ENCODE data around the gene TMEM109.

Gene TMEM109

DNA sequence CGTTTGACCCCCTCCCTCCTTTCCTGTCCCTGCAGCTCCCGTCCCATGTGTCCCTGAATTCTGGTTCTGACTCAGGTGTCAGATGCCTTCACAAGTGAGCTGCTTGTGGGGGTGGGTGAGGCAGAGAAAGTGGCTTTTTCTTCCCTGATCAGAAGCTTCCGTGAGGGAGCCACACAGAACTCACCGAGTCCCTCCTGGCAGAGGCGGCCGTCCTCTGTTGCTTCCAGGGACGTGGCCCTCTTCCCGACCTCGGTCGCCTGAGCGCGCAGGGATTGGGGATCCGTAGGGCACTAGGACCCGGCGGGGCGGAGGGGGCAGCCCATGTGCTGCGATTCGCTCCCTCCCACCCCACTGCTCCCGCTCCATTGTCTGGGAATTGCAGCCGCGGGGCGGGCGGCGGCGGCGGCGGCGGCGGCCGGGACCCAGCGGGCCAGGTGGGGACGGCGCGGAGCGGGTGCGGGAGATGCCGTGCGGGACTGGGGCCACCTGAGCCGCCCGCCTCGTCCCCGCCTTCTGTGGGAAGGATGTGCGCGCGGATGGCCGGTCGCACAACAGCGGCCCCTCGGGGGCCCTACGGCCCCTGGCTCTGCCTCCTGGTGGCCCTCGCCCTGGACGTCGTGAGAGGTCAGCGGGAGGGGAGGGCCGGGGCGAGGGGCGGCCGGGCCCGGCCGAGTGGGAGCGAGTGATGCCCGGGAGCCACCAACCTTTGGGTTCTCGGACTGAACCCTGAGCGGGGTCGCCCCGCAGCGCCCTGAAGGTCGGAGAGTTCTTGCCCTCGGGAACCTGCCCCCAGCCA is 10.3 kb downstream of the TMEM109 start, which contains the start of gene TMEM132A (continued):
- no peak for TF ChIP-seq ZFP41 (tag by site-specific recombination; IDR thresholded peaks at IDR 0.05; ENCODE audit: borderline replicate concordance)
- TF ChIP-seq ZBTB17 (tag by site-specific recombination; IDR thresholded peaks at IDR 0.05): peak; percentile 76
- TF ChIP-seq, protein P1, sequence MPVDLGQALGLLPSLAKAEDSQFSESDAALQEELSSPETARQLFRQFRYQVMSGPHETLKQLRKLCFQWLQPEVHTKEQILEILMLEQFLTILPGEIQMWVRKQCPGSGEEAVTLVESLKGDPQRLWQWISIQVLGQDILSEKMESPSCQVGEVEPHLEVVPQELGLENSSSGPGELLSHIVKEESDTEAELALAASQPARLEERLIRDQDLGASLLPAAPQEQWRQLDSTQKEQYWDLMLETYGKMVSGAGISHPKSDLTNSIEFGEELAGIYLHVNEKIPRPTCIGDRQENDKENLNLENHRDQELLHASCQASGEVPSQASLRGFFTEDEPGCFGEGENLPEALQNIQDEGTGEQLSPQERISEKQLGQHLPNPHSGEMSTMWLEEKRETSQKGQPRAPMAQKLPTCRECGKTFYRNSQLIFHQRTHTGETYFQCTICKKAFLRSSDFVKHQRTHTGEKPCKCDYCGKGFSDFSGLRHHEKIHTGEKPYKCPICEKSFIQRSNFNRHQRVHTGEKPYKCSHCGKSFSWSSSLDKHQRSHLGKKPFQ (tag by site-specific recombination; IDR thresholded peaks at IDR 0.05): no peak
- TF ChIP-seq, protein P2, sequence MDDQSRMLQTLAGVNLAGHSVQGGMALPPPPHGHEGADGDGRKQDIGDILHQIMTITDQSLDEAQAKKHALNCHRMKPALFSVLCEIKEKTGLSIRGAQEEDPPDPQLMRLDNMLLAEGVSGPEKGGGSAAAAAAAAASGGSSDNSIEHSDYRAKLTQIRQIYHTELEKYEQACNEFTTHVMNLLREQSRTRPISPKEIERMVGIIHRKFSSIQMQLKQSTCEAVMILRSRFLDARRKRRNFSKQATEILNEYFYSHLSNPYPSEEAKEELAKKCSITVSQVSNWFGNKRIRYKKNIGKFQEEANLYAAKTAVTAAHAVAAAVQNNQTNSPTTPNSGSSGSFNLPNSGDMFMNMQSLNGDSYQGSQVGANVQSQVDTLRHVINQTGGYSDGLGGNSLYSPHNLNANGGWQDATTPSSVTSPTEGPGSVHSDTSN (CRISPR knock-in tag; IDR thresholded peaks at IDR 0.05): peak; percentile 74
- TF ChIP-seq ZNF391 (tag by site-specific recombination; IDR thresholded peaks at IDR 0.05; ENCODE audit: borderline replicate concordance, low read depth): no peak
- no peak for TF ChIP-seq ZNF341 (tag by site-specific recombination; IDR thresholded peaks at IDR 0.05; ENCODE audit: low read depth)
- TF ChIP-seq, protein P3, sequence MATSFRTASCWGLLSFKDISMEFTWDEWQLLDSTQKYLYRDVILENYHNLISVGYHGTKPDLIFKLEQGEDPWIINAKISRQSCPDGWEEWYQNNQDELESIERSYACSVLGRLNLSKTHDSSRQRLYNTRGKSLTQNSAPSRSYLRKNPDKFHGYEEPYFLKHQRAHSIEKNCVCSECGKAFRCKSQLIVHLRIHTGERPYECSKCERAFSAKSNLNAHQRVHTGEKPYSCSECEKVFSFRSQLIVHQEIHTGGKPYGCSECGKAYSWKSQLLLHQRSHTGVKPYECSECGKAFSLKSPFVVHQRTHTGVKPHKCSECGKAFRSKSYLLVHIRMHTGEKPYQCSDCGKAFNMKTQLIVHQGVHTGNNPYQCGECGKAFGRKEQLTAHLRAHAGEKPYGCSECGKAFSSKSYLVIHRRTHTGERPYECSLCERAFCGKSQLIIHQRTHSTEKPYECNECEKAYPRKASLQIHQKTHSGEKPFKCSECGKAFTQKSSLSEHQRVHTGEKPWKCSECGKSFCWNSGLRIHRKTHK (tag by site-specific recombination; IDR thresholded peaks at IDR 0.05): no peak
- no peak for TF ChIP-seq MYNN (tag by site-specific recombination; IDR thresholded peaks at IDR 0.05; ENCODE audit: borderline replicate concordance)
- TF ChIP-seq, protein P4, sequence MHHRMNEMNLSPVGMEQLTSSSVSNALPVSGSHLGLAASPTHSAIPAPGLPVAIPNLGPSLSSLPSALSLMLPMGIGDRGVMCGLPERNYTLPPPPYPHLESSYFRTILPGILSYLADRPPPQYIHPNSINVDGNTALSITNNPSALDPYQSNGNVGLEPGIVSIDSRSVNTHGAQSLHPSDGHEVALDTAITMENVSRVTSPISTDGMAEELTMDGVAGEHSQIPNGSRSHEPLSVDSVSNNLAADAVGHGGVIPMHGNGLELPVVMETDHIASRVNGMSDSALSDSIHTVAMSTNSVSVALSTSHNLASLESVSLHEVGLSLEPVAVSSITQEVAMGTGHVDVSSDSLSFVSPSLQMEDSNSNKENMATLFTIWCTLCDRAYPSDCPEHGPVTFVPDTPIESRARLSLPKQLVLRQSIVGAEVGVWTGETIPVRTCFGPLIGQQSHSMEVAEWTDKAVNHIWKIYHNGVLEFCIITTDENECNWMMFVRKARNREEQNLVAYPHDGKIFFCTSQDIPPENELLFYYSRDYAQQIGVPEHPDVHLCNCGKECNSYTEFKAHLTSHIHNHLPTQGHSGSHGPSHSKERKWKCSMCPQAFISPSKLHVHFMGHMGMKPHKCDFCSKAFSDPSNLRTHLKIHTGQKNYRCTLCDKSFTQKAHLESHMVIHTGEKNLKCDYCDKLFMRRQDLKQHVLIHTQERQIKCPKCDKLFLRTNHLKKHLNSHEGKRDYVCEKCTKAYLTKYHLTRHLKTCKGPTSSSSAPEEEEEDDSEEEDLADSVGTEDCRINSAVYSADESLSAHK (tag by site-specific recombination; IDR thresholded peaks at IDR 0.05): no peak
- TF ChIP-seq, protein P5, sequence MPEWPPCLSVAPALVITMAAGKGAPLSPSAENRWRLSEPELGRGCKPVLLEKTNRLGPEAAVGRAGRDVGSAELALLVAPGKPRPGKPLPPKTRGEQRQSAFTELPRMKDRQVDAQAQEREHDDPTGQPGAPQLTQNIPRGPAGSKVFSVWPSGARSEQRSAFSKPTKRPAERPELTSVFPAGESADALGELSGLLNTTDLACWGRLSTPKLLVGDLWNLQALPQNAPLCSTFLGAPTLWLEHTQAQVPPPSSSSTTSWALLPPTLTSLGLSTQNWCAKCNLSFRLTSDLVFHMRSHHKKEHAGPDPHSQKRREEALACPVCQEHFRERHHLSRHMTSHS (tag by site-specific recombination; IDR thresholded peaks at IDR 0.05): no peak
- TF ChIP-seq ZNF350 (tag by site-specific recombination; IDR thresholded peaks at IDR 0.05): no peak
- TF ChIP-seq ZNF785 (tag by site-specific recombination; IDR thresholded peaks at IDR 0.05): no peak
- peak; percentile 65; the same call in 1 of the 2 replicates for TF ChIP-seq ZNF501 (tag by site-specific recombination; IDR thresholded peaks at IDR 0.05)
- no peak for TF ChIP-seq ZNF558 (tag by site-specific recombination; IDR thresholded peaks at IDR 0.05)
- no peak for TF ChIP-seq ZNF10 (tag by site-specific recombination; IDR thresholded peaks at IDR 0.05)
- TF ChIP-seq, protein P6, sequence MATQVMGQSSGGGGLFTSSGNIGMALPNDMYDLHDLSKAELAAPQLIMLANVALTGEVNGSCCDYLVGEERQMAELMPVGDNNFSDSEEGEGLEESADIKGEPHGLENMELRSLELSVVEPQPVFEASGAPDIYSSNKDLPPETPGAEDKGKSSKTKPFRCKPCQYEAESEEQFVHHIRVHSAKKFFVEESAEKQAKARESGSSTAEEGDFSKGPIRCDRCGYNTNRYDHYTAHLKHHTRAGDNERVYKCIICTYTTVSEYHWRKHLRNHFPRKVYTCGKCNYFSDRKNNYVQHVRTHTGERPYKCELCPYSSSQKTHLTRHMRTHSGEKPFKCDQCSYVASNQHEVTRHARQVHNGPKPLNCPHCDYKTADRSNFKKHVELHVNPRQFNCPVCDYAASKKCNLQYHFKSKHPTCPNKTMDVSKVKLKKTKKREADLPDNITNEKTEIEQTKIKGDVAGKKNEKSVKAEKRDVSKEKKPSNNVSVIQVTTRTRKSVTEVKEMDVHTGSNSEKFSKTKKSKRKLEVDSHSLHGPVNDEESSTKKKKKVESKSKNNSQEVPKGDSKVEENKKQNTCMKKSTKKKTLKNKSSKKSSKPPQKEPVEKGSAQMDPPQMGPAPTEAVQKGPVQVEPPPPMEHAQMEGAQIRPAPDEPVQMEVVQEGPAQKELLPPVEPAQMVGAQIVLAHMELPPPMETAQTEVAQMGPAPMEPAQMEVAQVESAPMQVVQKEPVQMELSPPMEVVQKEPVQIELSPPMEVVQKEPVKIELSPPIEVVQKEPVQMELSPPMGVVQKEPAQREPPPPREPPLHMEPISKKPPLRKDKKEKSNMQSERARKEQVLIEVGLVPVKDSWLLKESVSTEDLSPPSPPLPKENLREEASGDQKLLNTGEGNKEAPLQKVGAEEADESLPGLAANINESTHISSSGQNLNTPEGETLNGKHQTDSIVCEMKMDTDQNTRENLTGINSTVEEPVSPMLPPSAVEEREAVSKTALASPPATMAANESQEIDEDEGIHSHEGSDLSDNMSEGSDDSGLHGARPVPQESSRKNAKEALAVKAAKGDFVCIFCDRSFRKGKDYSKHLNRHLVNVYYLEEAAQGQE (tag by site-specific recombination; IDR thresholded peaks at IDR 0.05): no peak
- no peak; the same call in 1 of the 2 replicates for TF ChIP-seq ZNF184 (tag by site-specific recombination; IDR thresholded peaks at IDR 0.05)
- TF ChIP-seq ZNF335 (tag by site-specific recombination; conservative IDR thresholded peaks at IDR 0.05): peak; percentile 60
- TF ChIP-seq, protein P7, sequence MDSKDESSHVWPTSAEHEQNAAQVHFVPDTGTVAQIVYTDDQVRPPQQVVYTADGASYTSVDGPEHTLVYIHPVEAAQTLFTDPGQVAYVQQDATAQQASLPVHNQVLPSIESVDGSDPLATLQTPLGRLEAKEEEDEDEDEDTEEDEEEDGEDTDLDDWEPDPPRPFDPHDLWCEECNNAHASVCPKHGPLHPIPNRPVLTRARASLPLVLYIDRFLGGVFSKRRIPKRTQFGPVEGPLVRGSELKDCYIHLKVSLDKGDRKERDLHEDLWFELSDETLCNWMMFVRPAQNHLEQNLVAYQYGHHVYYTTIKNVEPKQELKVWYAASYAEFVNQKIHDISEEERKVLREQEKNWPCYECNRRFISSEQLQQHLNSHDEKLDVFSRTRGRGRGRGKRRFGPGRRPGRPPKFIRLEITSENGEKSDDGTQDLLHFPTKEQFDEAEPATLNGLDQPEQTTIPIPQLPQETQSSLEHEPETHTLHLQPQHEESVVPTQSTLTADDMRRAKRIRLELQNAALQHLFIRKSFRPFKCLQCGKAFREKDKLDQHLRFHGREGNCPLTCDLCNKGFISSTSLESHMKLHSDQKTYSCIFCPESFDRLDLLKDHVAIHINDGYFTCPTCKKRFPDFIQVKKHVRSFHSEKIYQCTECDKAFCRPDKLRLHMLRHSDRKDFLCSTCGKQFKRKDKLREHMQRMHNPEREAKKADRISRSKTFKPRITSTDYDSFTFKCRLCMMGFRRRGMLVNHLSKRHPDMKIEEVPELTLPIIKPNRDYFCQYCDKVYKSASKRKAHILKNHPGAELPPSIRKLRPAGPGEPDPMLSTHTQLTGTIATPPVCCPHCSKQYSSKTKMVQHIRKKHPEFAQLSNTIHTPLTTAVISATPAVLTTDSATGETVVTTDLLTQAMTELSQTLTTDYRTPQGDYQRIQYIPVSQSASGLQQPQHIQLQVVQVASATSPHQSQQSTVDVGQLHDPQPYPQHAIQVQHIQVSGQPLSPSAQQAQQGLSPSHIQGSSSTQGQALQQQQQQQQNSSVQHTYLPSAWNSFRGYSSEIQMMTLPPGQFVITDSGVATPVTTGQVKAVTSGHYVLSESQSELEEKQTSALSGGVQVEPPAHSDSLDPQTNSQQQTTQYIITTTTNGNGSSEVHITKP (tag by site-specific recombination; IDR thresholded peaks at IDR 0.05): peak; percentile 89
- peak; percentile 63; the same call in 1 of the 2 replicates for TF ChIP-seq ZNF660 (tag by site-specific recombination; IDR thresholded peaks at IDR 0.05)
- no peak for TF ChIP-seq KLF9 (tag by site-specific recombination; IDR thresholded peaks at IDR 0.05; ENCODE audit: low read depth)
- no peak for TF ChIP-seq ZNF544 (tag by site-specific recombination; IDR thresholded peaks at IDR 0.05)

Data from HEK293 (cell line).